ENCODE data around the gene SLC6A19. TPM values are rescaled to one million over a fixed set of nuclear protein-coding genes. Genes with fewer than 3 reads are reported as not detected.

Gene SLC6A19
- total RNA-seq, 1 donor from 2014 or later, result not detected

DNA sequence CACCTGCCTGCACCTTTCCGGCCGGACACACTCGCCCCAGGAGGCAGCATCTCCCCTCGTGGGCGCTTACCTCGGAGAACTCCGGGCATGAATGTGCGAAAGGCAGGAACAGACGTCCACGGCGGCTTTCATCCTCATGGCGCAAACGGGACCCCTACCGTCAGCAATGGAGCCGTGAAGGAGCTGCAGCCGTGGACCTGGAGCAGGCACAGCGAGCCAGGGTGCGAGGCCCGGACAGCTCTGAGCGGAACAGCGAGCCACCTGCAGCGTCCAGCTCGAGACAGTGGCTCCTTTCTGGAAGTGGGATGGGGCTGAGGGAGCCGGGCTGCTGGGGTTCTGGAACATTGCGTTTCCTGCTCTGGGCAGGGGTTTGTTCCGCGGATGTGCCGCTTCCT is 7.8 kb upstream of the SLC6A19 start:
- DNase-seq (ENCODE audit: extremely low read depth, low read depth, low spot score), result no peak

DNA sequence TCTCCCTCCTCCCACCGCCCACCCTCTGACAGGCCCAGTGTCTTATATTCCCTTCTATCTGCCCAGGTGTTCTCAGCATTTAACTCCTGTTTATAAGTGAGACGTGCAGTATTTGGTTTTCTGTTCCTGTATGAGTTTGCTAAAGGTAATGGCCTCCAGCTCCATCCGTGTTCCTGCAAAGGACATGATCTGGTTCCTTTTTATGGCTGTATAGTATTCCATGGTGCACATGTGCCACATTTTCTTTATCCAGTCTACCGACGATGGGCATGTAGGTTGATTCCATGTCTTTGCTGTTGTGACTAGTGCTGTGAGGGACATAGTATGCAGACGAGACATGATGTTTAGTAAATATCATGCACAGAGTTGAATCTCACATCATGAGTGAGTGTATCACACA is 7.0 kb upstream of the SLC6A19 start:
- no peak for DNase-seq (ENCODE audit: extremely low read depth, low read depth, low spot score)

DNA sequence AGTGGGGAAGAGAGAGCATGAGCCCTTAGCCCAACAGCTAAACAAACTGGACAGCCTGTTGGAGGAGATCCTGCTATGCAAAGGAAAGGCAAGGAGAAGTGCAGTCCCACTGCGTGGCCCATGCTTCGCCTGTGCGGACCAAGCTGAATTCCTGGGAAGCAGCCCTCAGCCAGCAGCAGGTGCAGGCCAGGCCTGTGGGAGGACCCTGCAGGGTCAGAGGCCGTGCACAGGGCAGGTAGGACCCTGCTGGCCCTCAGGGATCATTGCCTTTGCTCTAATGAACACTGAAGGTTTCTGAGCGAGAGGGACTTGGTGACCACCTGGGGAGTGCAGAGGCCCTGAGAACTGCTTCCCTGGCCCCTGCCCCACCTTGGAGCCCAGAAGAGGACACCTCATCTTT is 6.0 kb upstream of the SLC6A19 start:
- no peak for DNase-seq (ENCODE audit: extremely low read depth, low read depth, low spot score)

DNA sequence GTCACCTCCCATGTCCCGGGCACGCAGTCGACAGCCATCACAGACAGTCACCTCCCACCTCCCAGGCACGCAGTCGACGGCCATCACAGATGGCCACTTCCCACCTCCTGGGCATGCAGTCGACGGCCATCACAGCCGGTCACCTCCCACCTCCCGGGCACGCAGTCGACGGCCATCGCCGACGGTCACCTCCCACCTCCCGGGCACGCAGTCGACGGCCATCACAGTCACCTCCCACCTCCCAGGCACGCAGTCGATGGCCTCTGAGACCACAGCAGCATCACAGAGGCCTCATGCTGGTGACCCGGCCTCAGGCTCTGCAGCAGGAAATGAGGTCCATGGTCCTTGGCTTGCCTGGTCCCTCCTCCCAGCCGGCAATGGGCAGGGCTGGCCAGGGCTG is 5.5 kb upstream of the SLC6A19 start:
- DNase-seq (ENCODE audit: extremely low read depth, low read depth, low spot score), result no peak

DNA sequence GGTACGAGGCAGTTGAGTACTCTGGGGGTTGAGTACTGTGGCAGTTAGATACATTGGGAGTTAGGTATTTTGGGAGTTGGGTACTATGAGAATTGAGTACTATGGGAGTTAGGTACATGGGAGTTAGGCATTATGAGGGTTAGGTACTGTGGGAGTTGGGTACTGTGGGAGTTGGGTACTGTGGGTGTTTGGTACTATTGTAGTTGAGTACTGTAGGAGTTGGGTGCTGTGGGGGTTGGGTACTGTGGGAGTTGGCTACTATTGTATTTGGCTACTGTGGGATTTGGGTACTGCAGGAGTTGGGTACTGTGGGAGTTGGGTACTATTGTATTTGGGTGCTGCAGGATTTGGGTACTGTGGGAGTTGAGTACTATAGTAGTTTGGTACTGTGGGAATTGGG is 4.8 kb upstream of the SLC6A19 start:
- no peak for DNase-seq (ENCODE audit: extremely low read depth, low read depth, low spot score)

DNA sequence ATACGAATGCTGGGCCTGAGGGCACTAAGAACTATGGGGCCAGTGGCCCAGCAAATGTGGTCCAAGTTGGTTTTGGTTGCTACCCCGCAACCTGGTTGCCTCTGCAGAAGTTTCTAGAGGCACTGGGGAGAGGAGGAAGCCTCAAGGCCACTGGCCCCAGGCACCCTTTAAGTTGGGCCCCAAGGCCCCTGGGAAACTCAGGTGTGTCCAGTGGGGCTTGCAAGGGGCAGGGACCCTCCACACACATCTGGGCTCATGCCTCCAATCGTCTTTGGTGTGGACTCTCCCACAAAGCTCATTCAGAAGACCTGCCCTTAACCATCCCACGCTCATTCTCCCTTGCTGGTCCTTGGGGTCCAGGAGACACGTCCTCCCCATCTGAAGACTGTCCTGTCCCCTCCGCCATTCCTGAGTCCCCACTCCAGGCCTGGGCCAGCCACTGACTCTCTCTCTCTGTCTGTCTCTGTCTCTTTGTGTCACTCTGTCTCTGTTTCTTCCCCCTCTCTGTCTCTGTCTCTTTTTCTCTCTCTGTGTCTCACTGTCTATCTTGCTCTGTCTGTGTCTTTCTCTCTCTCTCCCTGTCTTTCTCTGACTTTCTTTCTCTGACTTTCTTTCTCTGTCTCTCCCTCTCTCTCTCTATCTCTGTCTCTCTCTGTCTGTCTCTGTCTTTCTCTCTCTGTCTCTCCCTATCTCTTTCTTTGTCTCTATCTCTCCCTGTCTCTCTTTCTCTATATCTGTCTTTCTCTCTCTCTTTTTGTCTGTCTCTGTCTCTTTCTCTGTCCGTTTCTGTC is 3.3 kb upstream of the SLC6A19 start:
- DNase-seq (ENCODE audit: extremely low read depth, low read depth, low spot score), result no peak

DNA sequence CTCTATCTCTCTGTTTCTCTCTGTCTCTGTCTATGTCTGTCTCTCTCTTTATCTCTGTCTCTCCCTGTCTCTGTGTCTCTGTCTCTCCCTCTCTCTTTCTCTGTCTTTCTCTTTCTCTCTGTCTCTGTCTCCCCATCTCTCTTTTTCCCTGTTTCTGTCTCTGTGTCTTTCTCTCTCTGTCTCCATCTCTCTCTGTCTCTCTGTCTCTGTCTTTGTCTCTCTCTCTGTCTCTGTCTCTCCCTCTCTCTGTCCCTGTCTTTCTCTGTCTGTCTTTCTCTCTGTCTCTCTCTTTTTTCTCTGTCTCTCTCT is 2.1 kb upstream of the SLC6A19 start:
- DNase-seq (ENCODE audit: extremely low read depth, low read depth, low spot score), result no peak

DNA sequence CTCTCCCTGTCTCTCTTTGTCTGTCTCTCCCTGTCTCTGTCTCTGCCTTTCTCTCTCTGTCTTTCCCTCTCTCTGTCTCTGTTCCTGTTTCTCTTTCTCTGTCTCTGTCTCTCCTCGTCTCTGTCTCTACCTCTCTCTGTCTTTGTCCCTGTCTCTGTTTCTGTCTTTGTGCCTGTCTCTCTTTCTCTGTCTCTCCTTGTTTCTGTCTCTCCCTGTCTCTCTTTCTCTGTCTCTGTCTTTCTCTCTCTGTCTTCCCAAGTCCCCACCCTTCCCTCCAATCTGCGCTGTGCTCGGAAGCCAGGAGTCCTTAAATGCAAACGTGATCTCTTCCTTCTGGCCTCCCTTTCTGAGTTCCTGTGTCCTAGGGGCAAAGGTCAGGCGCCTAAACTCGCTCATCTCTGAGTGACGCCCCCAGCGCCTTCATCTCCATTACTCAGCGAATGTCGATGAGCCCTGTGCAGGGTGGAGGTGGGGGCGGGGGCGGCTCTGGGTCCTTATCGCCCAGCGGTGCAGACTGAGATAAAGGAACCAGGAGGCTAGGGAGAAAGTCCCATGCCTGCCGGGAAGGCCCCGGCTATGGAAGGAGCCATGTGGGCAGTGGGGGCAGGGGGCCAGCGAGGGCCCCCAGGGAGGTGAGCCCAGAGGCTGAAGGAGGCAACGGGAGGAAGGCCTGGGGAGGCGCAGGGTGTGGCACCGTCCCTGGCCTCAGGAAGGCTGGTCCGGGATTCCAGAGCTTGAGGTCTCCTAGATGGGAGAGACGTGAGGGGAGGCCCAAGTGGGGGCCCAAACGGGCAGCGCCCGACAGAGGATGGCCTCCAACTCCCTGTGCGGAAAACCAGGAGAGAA is 1.5 kb upstream of the SLC6A19 start:
- DNase-seq (ENCODE audit: extremely low read depth, low read depth, low spot score), result no peak

DNA sequence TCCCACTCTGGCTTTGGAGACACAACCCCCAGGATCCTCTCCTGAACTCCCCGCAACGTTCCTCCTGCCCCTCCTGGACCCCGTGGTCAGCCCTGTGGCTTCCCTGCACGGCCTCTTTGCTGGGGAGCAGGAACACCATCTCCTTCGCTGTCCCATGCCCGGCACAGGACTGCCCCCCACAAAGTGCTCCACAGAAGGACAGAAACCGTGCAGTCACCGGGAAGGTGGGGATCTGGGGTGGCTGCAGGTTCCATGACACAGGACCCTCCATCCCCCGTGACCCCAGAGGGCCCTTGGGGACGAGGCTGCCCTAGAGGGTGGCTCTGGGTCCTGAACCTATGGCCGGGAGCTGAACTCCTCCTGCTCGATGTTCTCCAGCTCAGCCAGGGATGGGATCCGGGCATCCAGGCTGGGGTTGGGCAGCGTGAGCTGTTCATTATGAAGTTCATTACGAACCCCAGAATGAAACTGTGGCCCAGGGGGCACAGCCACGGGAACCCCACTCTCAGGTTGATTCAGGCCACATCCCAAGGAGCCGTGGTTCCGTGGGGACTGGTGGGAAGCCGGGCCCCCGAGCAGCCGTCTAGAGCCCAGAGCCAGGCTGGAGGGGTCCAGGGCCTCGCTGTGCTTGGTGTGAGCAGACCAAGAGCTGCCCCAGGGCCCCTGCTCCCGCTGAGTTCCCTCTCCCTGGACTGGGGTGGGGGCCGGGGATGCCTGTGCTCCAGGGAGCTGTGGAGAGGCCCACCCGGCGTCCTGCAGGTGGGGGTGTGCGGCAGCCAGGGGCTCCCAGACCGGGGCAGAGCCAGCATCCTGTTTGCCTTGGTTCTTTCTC is 684 bp upstream of the SLC6A19 start:
- DNase-seq (ENCODE audit: extremely low read depth, low read depth, low spot score), result no peak

DNA sequence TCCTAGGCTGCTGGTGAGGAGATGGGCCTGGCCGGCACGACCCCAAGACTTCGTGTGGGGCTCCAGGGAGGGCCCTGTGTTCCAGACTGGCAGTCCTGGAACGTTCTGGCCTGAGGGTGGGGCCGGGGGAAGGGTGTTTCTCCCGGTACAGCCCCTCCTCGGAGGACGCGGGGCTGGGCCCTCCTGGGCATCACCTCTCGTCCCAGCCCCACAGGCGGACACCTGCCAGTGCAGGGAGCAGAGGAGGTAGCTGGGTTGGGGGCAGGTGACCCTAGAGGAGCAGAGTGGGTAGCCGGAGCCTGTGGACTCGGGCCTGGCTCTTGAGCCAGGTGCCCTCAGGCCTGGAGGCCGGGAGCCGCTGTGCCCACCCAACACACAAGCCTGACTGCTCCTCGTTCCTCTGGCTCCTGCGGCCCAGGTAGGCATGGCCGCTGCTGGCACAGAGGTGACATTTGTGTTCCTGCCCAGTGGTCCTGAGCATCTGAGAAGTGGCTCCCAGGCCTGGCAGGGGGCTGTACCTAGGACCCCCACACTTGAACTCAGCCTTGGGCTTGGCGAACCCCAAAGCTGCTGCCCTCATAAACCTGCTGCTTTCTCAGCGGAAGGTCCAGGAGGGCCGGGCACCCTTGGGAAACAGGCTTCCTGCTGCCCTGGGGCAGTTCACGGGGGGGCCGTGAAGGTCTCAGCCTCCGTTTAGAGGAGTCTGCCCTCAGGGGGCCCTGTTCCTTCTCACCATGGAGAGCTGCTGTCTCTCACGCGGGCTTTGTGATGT is 817 bp downstream of the SLC6A19 start:
- no peak for DNase-seq (ENCODE audit: extremely low read depth, low read depth, low spot score)

DNA sequence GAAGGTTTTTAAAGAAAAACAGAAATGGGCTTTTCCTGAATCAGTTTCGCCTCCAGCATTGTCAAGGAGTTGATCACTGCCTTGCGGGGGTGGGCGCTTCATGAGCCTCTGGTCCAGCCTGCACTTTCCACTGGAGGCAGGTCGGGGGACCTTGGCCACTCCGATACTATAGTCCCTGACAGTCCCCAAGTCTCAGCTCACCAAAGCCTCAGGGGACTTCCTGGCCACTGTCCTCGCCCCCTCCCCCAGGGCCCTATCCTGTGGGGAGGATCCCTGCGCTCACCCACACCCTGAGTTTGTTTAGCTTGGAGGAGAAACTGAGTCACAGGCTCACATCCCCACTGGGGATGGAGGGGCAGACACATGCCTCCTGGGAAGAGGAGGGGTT is 1.4 kb downstream of the SLC6A19 start:
- DNase-seq (ENCODE audit: extremely low read depth, low read depth, low spot score), result no peak

DNA sequence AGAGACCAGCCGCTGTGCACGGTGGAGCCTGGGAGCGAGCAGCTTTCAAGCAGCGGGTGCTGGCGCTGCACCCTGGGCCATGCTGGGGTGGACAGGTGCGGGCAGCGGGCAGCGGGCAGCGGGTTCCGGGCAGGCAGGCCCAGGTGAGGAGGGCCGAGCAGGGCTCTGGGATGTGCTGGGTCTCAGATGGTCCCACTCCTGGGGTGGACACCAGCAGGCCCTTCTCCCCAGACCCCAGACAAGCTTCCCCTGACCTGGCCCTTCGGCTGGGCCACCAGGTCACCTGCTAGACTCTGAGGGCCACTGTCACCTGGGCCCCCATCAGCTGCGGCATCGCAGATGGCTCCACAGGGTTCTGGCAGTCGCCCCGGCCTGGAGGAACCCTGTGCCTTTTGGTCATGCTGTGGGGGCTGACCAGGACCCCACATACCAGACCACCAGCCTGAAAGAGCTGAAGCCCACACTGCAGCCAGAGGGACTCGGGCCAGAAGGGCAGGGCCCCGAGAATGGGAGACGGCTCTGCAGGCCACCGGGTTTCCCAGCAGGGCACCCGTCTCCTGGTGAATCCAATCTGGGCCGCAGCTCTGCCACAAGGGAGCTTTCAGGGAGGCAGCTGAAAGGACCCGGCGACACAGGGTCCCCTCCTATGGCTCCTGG is 2.0 kb downstream of the SLC6A19 start:
- DNase-seq (ENCODE audit: extremely low read depth, low read depth, low spot score), result no peak

DNA sequence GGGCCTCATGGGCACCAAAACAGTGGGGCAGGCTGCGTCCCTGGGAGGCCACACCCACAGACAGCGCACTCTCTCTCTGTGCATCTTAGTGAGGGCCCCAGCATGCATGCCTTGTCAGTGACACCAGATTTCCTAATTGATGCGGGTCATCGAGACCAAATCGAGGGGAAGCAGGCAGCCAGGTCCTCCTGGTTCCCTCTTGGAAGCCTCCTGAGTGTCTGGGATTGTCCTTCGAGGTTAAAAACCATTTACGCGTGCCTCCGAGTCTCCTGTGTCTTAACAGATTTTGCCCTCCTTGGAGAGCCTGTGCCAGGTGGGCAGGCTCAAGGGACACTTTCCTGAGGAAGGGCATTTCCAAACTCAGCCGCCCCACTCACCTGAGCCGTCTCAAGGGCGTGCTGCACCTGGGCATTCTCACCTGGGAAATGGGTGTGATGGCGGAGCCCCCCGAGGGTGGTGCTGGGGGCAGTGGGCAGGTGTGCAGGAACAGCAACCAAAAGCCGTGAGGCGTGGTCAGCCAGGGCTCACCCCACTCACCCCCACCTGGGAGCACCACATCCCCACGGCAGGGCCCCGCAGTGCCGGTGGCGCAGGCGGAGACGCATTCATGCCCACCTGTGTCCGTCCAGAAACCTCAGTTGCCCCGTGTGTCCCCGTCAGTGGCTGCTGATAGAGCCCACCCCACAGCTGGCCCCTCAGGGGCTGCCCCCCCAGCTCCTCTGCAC is 2.7 kb downstream of the SLC6A19 start:
- no peak for DNase-seq (ENCODE audit: extremely low read depth, low read depth, low spot score)

DNA sequence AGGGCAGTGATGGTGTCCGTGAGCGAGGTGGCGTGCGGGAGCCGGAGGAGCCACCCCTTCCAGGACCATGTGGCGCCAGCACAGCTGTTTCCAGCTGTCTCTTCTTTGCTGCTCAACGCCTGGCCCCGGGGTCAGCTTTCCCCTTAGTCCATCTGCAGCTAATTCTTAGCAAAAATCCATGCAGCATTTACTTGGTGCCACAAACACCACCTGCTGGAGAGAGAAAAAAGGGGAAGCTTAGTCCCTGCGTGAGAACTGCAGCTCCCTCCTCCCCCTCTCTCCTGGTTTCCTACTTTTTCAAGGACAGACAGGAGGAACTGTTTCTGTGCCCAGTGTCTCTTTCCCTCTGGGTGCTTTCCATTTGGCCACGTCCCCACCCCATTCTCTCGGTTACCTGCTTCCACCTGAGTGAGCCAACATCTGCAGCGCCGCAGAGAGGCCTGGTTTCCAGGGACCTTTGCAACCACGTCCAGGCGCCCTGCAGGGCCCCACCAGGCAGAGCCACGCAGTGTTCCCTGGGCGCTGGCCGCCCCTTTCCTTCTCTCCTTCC is 3.4 kb downstream of the SLC6A19 start:
- DNase-seq (ENCODE audit: extremely low read depth, low read depth, low spot score), result no peak

DNA sequence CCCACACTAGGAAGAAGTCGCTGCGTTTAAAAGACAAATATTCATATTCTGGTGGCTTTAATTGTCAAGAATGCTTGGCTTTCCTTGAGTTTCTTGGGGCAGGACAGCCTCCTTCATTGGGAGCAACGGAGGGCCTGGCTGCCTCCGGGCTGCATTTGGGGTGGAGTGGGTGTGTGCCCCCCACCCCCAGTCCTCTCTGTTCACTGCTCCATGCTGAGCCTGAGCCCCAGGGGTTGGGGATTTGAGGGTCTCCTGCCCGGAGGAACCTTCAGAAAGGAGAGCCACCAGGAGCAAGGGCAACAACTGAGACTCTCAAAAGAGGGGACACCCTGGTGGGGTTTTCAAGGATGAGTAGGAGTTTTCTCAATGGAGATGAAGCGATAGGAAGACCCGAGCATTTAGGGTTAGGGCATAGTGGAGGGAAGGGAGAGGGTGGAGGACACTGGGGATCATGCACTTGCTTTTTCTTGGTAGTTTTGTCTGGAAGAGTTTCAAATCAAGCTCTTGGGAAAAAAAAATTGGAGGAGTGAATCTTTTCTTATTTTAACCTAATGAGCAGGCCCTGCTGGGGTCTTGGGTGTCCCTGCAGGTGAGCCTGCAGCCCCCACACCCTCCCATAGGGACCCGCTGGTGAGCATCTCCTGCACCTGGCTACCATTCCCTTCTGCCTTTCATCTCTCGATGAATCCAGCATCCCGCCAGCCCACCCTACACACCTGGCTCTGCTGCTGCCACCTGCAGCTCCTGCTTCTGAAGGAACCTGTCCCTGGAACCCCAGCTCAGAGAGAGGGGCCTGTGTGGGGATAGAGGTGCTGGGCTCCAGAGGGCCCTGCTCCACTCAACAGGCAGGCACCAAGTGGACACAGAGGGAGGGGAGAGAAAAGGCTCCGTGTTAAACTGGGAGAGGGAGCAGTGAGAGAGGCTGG is 4.1 kb downstream of the SLC6A19 start:
- DNase-seq (ENCODE audit: extremely low read depth, low read depth, low spot score), result no peak

DNA sequence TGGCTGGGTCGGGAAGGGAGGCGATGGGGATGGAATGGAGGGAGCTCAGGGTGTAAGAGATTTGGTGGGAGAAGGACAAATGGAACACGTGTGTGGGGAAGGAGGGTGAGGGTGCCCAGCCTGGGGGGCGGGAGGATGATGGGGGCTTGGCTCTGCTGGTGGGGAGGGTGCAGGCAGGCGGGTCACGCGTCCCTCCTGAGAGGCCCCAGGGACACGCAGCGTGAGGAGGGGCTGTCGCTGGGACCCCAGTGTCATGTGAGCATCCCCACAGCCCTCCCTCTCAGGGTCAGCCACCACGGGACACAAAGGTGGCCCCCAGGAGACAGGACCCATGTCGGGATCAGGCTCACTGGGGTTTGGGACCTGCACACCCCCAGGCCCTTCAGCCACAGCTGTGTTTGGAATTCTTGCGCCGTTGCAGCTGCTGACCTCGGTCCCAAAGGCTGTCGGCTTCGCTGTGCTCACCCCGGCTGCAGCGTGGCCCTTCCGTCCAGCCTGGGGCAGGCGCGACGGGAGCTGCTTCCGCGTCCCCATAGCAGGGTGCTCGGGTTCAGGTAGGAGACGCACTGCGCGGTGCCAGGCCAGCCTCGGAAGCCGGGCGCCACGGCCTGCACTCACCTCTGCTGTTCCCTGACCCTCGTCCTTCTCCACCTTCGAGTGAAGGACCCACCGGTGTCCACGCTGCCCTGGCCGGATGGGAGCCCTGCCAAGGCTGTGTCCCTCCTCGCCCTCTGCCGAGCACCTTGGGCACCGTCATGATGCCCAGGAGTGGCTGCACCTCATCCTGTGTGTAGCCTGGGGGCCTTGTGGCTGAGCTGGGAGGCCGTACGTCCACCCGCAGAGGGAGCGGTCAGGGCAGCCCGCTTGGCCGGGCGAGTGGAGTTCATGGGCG is 5.4 kb downstream of the SLC6A19 start:
- no peak for DNase-seq (ENCODE audit: extremely low read depth, low read depth, low spot score)

DNA sequence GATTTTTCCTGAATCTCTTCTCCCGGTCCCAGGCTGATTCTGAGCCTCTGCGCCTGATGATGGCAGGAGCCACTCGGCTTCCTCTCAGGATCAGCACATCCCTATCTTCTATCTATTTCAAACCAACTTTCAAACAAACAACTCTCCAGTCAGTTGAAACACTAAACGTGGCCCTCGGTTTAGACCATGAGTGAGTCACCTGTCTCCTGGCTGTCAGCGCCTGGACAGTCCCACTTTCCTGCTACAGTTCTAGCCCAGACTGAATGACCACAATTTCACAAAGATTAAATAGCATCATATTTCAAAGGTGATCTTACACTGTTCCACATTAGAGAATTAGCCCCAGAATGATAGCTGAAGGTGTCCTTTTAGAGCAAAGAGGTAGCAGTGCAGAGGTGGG is 6.2 kb downstream of the SLC6A19 start:
- no peak for DNase-seq (ENCODE audit: extremely low read depth, low read depth, low spot score)
